Measurements from ENCODE around the gene CFL1.

DNA sequence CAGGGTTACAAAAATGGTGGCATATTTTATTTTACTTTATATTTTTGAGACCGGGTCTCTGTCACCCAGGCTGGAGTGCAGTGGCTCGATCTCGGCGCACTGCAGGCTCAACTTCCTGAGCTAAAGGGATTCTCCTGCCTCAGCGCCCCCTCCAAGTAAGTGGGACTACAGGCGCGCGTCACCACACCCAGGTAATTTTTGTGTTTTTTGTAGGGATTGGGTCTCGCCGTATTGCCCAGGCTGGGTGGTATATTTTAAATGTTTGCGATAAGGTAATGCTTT, 42.9 kb upstream of the CFL1 start:
- TF ChIP-seq, protein P1, sequence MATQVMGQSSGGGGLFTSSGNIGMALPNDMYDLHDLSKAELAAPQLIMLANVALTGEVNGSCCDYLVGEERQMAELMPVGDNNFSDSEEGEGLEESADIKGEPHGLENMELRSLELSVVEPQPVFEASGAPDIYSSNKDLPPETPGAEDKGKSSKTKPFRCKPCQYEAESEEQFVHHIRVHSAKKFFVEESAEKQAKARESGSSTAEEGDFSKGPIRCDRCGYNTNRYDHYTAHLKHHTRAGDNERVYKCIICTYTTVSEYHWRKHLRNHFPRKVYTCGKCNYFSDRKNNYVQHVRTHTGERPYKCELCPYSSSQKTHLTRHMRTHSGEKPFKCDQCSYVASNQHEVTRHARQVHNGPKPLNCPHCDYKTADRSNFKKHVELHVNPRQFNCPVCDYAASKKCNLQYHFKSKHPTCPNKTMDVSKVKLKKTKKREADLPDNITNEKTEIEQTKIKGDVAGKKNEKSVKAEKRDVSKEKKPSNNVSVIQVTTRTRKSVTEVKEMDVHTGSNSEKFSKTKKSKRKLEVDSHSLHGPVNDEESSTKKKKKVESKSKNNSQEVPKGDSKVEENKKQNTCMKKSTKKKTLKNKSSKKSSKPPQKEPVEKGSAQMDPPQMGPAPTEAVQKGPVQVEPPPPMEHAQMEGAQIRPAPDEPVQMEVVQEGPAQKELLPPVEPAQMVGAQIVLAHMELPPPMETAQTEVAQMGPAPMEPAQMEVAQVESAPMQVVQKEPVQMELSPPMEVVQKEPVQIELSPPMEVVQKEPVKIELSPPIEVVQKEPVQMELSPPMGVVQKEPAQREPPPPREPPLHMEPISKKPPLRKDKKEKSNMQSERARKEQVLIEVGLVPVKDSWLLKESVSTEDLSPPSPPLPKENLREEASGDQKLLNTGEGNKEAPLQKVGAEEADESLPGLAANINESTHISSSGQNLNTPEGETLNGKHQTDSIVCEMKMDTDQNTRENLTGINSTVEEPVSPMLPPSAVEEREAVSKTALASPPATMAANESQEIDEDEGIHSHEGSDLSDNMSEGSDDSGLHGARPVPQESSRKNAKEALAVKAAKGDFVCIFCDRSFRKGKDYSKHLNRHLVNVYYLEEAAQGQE (IDR thresholded peaks at IDR 0.05; ENCODE audit: unreplicated experiment) = no peak
- TF ChIP-seq, protein P2, sequence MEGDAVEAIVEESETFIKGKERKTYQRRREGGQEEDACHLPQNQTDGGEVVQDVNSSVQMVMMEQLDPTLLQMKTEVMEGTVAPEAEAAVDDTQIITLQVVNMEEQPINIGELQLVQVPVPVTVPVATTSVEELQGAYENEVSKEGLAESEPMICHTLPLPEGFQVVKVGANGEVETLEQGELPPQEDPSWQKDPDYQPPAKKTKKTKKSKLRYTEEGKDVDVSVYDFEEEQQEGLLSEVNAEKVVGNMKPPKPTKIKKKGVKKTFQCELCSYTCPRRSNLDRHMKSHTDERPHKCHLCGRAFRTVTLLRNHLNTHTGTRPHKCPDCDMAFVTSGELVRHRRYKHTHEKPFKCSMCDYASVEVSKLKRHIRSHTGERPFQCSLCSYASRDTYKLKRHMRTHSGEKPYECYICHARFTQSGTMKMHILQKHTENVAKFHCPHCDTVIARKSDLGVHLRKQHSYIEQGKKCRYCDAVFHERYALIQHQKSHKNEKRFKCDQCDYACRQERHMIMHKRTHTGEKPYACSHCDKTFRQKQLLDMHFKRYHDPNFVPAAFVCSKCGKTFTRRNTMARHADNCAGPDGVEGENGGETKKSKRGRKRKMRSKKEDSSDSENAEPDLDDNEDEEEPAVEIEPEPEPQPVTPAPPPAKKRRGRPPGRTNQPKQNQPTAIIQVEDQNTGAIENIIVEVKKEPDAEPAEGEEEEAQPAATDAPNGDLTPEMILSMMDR (conservative IDR thresholded peaks at IDR 0.05; ENCODE audit: low read depth in 2 of 2) = no peak
- TF ChIP-seq EZH2 (IDR thresholded peaks at IDR 0.05; ENCODE audit: low read depth, unreplicated experiment) = no peak
- no peak for TF ChIP-seq POLR2AphosphoS5 (IDR thresholded peaks at IDR 0.05; ENCODE audit: low read depth)
- no peak for TF ChIP-seq CREB1 (CRISPR knock-in tag; IDR thresholded peaks at IDR 0.05; ENCODE audit: low read depth)
- TF ChIP-seq STAT1 (IDR thresholded peaks at IDR 0.05; ENCODE audit: unreplicated experiment) = no peak
- TF ChIP-seq EZH2phosphoT487 (IDR thresholded peaks at IDR 0.05; ENCODE audit: unreplicated experiment) = no peak

Data from GM23338 (cell line).